Dermis microvascular lymphatic vessel endothelial cell (primary cell): ENCODE measurements around the gene GAPDHS. TPM values are rescaled to one million over a fixed set of nuclear protein-coding genes. Genes with fewer than 3 reads are reported as not detected.
A peak's percentile ranks its signal among the peaks of the same experiment; 100 is the strongest.

ENCODE experiments used
- DNase-seq, 2 donors: peaks; one replicate each; pipeline versions ENCODE4 v3.0.0 to v3.0.0-alpha.2; 2010; ENCODE audit warnings: low read depth in 2 of 2
- total RNA-seq: library from RNA; depleted of rRNA; stranded (reverse); fragments of >200 nt; gene quantifications from 2 replicates; pipeline ENCODE4 v1.2.1, GENCODE V29; 2014

Gene GAPDHS
- total RNA-seq, 1 donor from 2014 or later = not detected

DNA sequence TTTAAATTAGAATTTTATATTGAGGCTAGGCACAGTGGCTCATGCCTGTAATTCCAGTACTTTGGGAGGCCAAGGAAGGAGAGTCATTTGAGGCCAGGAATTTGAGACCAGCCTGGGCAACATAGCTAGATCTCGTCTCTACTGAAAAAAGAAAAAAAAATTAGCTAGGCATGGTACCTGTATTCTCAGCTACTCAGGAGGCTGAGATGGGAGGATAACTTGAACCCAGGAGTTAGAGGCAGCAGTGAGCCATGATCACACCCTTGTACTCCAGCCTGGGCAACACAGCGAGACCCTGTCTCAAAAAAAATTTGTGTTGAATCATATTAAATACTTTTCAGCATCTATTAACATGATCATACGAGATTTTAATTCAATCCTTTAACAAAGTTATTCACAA, 57.6 kb downstream of the GAPDHS start:
- DNase-seq = no peak

DNA sequence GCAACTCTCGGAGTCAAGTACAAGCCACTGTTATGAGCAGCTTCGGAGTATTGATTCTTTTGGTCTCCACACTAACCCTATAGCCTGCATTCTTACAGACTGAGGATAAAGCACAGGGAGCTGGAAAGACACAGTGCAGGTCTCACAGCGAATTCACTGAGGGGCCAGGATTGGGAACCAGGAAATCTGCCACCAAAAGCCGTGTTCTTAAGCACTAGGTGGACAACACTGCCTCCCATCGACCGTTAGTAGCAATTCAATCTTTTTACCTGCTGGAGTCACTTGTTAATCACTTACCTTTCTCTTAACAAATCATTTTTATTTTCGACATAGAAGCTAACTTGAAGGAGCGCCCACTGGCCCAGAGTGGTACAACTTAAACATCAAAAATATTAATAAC, 59.0 kb downstream of the GAPDHS start:
- peak; percentile 47 to 61 for DNase-seq

Other genes starting within 250 kb of the GAPDHS start
- 0.63 TPM in 1 of 2 replicates, not detected in the other for gene MAG, start 241.3 kb upstream of the GAPDHS start, total RNA-seq
- gene CD22, start 204.3 kb upstream of the GAPDHS start, total RNA-seq = 0.13 and 0.38 TPM in 2 replicates
- not detected in 2 replicates for gene FFAR1, start 185.6 kb upstream of the GAPDHS start, total RNA-seq
- gene FFAR3, start 175.0 kb upstream of the GAPDHS start, total RNA-seq = not detected in 2 replicates
- gene GPR42, start 162.4 kb upstream of the GAPDHS start, total RNA-seq = not detected in 2 replicates
- not detected in 2 replicates for gene FFAR2, start 85.2 kb upstream of the GAPDHS start, total RNA-seq
- gene KRTDAP, start 43.0 kb upstream of the GAPDHS start, total RNA-seq = not detected in 2 replicates
- gene DMKN, start 19.8 kb upstream of the GAPDHS start, total RNA-seq = not detected in 2 replicates
- not detected in 2 replicates for gene SBSN, start 5.1 kb upstream of the GAPDHS start, total RNA-seq
- 52.1 and 70.3 TPM in 2 replicates for gene TMEM147, start 12.2 kb downstream of the GAPDHS start, total RNA-seq
- gene ATP4A, start 30.2 kb downstream of the GAPDHS start, total RNA-seq = not detected in 2 replicates
- not detected in 2 replicates for gene PMIS2, start 52.7 kb downstream of the GAPDHS start, total RNA-seq
- 4.9 and 5.6 TPM in 2 replicates for gene HAUS5, start 79.3 kb downstream of the GAPDHS start, total RNA-seq
- gene RBM42, start 95.6 kb downstream of the GAPDHS start, total RNA-seq = 27.9 and 35.4 TPM in 2 replicates
- under 0.01 and 0.26 TPM in 2 replicates for gene ETV2, start 108.3 kb downstream of the GAPDHS start, total RNA-seq
- 243 and 347 TPM in 2 replicates for gene COX6B1, start 114.9 kb downstream of the GAPDHS start, total RNA-seq
- gene UPK1A, start 133.1 kb downstream of the GAPDHS start, total RNA-seq = not detected in 2 replicates
- not detected in 2 replicates for gene ZBTB32, start 171.1 kb downstream of the GAPDHS start, total RNA-seq
- gene KMT2B, start 184.5 kb downstream of the GAPDHS start, total RNA-seq = 2.3 and 7.1 TPM in 2 replicates
- 1.1 and 1.8 TPM in 2 replicates for gene IGFLR1, start 209.0 kb downstream of the GAPDHS start, total RNA-seq
- 2.4 and 4.3 TPM in 2 replicates for gene U2AF1L4, start 212.0 kb downstream of the GAPDHS start, total RNA-seq
- gene PSENEN, start 212.2 kb downstream of the GAPDHS start, total RNA-seq = 16.3 and 19.2 TPM in 2 replicates
- 3.0 and 3.8 TPM in 2 replicates for gene LIN37, start 215.1 kb downstream of the GAPDHS start, total RNA-seq
- gene HSPB6, start 223.6 kb downstream of the GAPDHS start, total RNA-seq = 0.13 and 0.25 TPM in 2 replicates
- 1.3 and 1.4 TPM in 2 replicates for gene PROSER3, start 224.7 kb downstream of the GAPDHS start, total RNA-seq
- 1.0 and 2.3 TPM in 2 replicates for gene ARHGAP33, start 242.1 kb downstream of the GAPDHS start, total RNA-seq